Trophoblast cell (in vitro differentiated cells and primary cell): ENCODE results near the gene CARD19.

Source experiments
- DNase-seq, 2 donors: peaks; one replicate each; pipeline ENCODE4 v3.0.0-alpha.2; 2016
- H2AFZ ChIP-seq: 2 replicates; pipeline ENCODE4 v1.6.1; 2013; ENCODE audit warnings: low read length, moderate library complexity, mild to moderate bottlenecking; ENCODE audit not compliant: insufficient read depth, poor library complexity
- H2AK5ac ChIP-seq: 2 replicates; pipeline ENCODE4 v1.6.1; 2013; ENCODE audit warnings: mild to moderate bottlenecking, low read length
- H2BK120ac ChIP-seq: 2 replicates; pipeline ENCODE4 v1.6.1; 2013; ENCODE audit warnings: low read length, mild to moderate bottlenecking, moderate library complexity; ENCODE audit not compliant: insufficient read depth, poor library complexity
- H2BK12ac ChIP-seq: 2 replicates; pipeline ENCODE4 v1.6.1; 2013; ENCODE audit warnings: mild to moderate bottlenecking, low read length, moderate library complexity
- H2BK5ac ChIP-seq: 2 replicates; pipeline ENCODE4 v1.6.1; 2013; ENCODE audit warnings: low read length, low read depth, moderate library complexity, mild to moderate bottlenecking; ENCODE audit not compliant: poor library complexity
- H3K14ac ChIP-seq: 2 replicates; pipeline ENCODE4 v1.6.1; 2013; ENCODE audit warnings: mild to moderate bottlenecking, low read length
- H3K18ac ChIP-seq: 2 replicates; pipeline ENCODE4 v1.6.1; 2013; ENCODE audit warnings: mild to moderate bottlenecking, low read length
- H3K23ac ChIP-seq: 2 replicates; pipeline ENCODE4 v1.6.1; 2013; ENCODE audit warnings: low read length
- H3K27ac ChIP-seq: 2 replicates; pipeline ENCODE4 v1.5.1; 2013; ENCODE audit warnings: low read depth, mild to moderate bottlenecking, inconsistent platforms, low read length, moderate library complexity
- H3K27me3 ChIP-seq: 2 replicates; pipeline ENCODE4 v1.6.1; 2013; ENCODE audit warnings: inconsistent platforms, mild to moderate bottlenecking, low read length, moderate library complexity; ENCODE audit not compliant: insufficient read depth
- H3K36me3 ChIP-seq, 2 experiments: 1 replicate in 1 of 2; 2 replicates in 1 of 2; pipeline ENCODE4 v1.6.1; 2013; ENCODE audit warnings: low read length in 2 of 2, mild to moderate bottlenecking in 2 of 2, moderate library complexity in 1 of 2; ENCODE audit not compliant: insufficient read depth in 2 of 2, control insufficient read depth in 1 of 2
- H3K4ac ChIP-seq: 2 replicates; pipeline ENCODE4 v1.6.1; 2013; ENCODE audit warnings: low read depth, mild to moderate bottlenecking, low read length, moderate library complexity
- H3K4me1 ChIP-seq, 2 experiments: 1 replicate in 1 of 2; 2 replicates in 1 of 2; pipeline ENCODE4 v1.6.1; 2013; ENCODE audit warnings: low read length in 2 of 2, mild to moderate bottlenecking in 2 of 2, moderate library complexity in 1 of 2; ENCODE audit not compliant: insufficient read depth in 2 of 2, control insufficient read depth in 1 of 2
- H3K4me2 ChIP-seq: 2 replicates; pipeline ENCODE4 v1.6.1; 2013; ENCODE audit warnings: inconsistent platforms, mild to moderate bottlenecking, low read length, moderate library complexity
- H3K4me3 ChIP-seq: 2 replicates; pipeline ENCODE4 v1.5.1; 2013; ENCODE audit warnings: mild to moderate bottlenecking, low read depth, low read length, inconsistent platforms
- H3K79me1 ChIP-seq: one replicate; pipeline ENCODE4 v1.6.1; 2013; ENCODE audit warnings: low read length
- H3K79me2 ChIP-seq: 2 replicates; pipeline ENCODE4 v1.6.1; 2013; ENCODE audit warnings: low read length, mild to moderate bottlenecking; ENCODE audit not compliant: control insufficient read depth, insufficient read depth, poor library complexity
- H3K9ac ChIP-seq: 2 replicates; pipeline ENCODE4 v1.6.1; 2013; ENCODE audit warnings: mild to moderate bottlenecking, low read length
- H3K9me3 ChIP-seq: 2 replicates; pipeline ENCODE4 v1.6.1; 2013; ENCODE audit warnings: low read depth, mild to moderate bottlenecking, control low read depth, inconsistent platforms, low read length; ENCODE audit not compliant: insufficient read depth
- H4K12ac ChIP-seq: 2 replicates; pipeline ENCODE4 v1.6.1; 2013; ENCODE audit warnings: low read depth, mild to moderate bottlenecking, low read length, moderate library complexity
- H4K8ac ChIP-seq: 2 replicates; pipeline ENCODE4 v1.6.1; 2013; ENCODE audit warnings: low read depth, mild to moderate bottlenecking, low read length, moderate library complexity
- H4K91ac ChIP-seq: one replicate; pipeline ENCODE4 v1.6.1; 2013; ENCODE audit warnings: low read depth, mild to moderate bottlenecking, low read length, moderate library complexity
- WGBS: extraction: QIAGEN DNeasy Blood & Tissue Kit; methylation state at CpG from one replicate; pipeline ENCODE4 v1.1.7; 2013; ENCODE audit warnings: missing lambda C conversion rate; ENCODE audit not compliant: insufficient read length, insufficient coverage; ENCODE audit errors: extremely low coverage; 5-methylcytosine and 5-hydroxymethylcytosine counted together

The CARD19 gene

DNA sequence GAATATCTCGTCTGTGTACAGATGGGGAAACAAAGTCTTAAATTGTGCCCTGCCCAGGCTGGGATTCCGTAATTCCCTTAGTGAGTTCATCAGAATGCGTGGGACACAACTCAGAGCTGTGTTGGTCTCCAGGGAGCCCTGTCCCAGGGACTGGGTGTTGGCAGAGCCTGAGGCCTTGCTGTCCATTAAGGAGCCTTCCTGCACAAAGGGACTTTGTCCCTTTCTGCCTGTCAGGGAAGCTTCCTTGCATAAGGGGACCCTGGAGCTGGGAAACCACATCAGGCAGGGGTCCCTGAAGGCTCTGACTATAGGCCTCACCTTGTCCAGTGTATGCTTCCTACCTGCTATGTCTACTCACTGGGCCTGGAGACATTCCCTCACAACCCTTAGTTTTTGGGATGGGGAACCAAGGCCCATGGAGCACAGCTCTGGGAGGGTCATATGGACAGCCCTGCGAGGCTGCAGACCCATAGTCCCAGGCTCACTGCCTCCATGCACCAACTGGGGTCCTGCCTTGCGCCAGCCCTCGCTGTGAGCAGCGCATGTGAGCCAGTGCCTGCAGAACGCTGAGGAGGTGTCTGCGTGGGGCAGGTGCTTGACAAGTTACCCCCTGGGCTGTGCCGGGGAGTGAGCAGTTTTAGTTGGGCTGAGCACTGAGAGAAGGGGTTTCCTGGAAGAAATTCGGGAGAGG lies 1.6 kb downstream of the CARD19 start:
- Histone ChIP-seq H2AK5ac (no peak overlapping the region), H3K4me2 (no peak overlapping the region), H4K91ac (no peak overlapping the region), H2BK120ac (no peak overlapping the region), H3K9me3 (peaks cover 2% of the 10 kb centered on the region), H3K14ac (no peak overlapping the region), H3K9ac (no peak overlapping the region), H2BK5ac (no peak overlapping the region), H4K8ac (no peak overlapping the region), H2AFZ (no peak overlapping the region), H3K27ac (no peak overlapping the region), H3K4ac (no peak overlapping the region), H3K36me3 (no peaks in the 10 kb centered on the region), H2BK12ac (no peak overlapping the region), H3K79me2 (peaks cover 4% of the 10 kb centered on the region), H3K18ac (no peak overlapping the region), H3K4me3 (no peak overlapping the region), H3K27me3 (no peaks in the 10 kb centered on the region), H4K12ac (no peak overlapping the region), H3K23ac (no peak overlapping the region), H3K79me1 (peaks cover 13% of the 10 kb centered on the region), H3K4me1 (peaks cover 15 to 18% of the 10 kb centered on the region in 2 experiments)
- no peak for DNase-seq
- WGBS: no CpG with 5 or more reads among the region's 11 CpGs

DNA sequence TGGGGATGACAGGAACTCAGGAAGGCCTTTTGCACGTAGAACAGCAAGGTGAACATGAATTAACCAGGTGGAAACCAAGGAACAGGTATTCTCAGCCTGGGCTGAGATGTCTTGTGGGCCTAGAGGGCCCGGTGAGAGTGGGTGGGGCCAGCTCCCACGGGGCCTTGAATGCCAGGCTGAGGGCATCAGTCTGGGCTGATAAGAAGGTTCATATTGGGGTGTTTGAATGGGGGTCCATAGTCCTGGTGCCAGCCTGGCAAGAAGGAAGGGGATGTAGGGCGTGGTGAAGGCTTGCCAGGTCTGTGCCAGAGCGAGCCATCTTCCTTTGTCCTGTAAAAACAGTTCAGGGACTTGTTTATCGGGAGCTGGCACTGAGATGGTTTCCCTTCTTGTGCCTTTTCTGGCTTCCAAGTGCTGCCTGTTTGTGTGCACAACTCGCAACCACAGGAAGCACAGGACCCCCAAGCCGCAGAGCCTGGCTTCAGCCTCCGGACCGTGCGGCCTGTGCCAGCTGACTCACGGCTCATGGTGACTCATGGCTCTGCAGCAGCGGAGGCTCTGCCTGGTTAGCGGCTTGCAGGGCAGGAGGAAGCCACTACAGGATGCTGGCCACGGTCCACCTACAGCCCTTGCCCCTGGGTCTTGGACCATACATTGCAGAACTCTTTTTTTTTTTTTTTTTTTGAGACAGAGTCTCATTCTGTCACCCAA lies 2.4 kb downstream of the CARD19 start:
- no peak overlapping the region for H4K12ac ChIP-seq
- H3K18ac ChIP-seq: no peak overlapping the region
- H3K79me1 ChIP-seq: peaks cover 13% of the 10 kb centered on the region
- H2AK5ac ChIP-seq: no peak overlapping the region
- H3K36me3 ChIP-seq: no peaks in the 10 kb centered on the region
- no peak overlapping the region for H3K4ac ChIP-seq
- WGBS: no CpG with 5 or more reads among the region's 15 CpGs
- peaks cover 1% of the 10 kb centered on the region for H3K9me3 ChIP-seq
- H3K23ac ChIP-seq: no peak overlapping the region
- H3K4me2 ChIP-seq: no peak overlapping the region
- no peaks in the 10 kb centered on the region for H3K27me3 ChIP-seq
- no peak overlapping the region for H3K9ac ChIP-seq
- no peak overlapping the region for H3K4me3 ChIP-seq
- no peak overlapping the region for H2BK5ac ChIP-seq
- no peak overlapping the region for H3K14ac ChIP-seq
- no peak overlapping the region for H2BK12ac ChIP-seq
- H4K91ac ChIP-seq: no peak overlapping the region
- no peak overlapping the region for H2AFZ ChIP-seq
- H3K79me2 ChIP-seq: peaks cover 4% of the 10 kb centered on the region
- no peak overlapping the region for H3K27ac ChIP-seq
- no peak overlapping the region for H4K8ac ChIP-seq
- DNase-seq: peak; percentile 70 to 76
- peaks cover 15 to 18% of the 10 kb centered on the region in 2 experiments for H3K4me1 ChIP-seq
- no peak overlapping the region for H2BK120ac ChIP-seq

DNA sequence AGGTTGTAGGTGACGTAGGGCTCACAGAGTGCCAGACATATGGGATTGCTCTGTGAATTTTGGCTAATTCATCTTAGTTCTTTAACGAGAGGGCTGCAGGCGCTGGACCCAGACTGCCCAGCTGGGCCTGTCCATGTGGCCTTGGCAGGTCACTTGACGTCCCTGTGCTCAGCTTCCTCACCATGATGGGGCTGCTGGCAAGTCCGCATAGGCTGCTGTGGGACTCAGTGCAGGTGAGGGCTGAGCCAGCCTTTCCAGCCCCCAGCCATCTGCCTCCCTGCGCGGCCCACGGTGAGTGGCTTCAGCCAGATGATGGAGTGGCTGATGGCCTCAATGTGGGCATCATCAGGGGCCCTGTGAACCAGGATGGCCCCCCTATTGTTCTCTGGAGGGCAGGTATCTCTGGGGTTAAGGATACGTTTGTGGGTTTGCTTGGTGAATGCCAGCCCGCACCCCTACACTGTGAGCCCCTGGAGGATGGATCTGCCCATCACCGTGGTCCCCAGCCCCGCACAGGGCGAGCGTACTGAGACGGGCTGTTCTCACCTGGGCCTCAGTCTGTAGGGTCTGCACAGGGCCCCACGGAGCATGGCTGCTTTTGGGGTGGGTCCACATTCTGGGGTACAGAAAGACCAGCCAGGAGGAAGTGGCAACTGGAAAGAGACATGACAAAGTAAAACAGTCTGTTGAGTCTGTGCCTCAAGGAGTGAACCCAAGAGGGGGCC lies 3.7 kb downstream of the CARD19 start:
- Histone ChIP-seq H2BK5ac (no peak overlapping the region), H4K12ac (no peak overlapping the region), H4K8ac (no peak overlapping the region), H3K14ac (no peak overlapping the region), H3K4me1 (peaks cover 13 to 18% of the 10 kb centered on the region in 2 experiments), H2BK12ac (no peak overlapping the region), H3K4me2 (no peak overlapping the region), H3K79me2 (peaks cover 4% of the 10 kb centered on the region), H3K27me3 (no peaks in the 10 kb centered on the region), H3K79me1 (peaks cover 10% of the 10 kb centered on the region), H3K9ac (no peak overlapping the region), H2AFZ (no peak overlapping the region), H2AK5ac (no peak overlapping the region), H3K23ac (no peak overlapping the region), H4K91ac (no peak overlapping the region), H2BK120ac (no peak overlapping the region), H3K18ac (no peak overlapping the region), H3K27ac (no peak overlapping the region), H3K4me3 (no peak overlapping the region), H3K9me3 (peaks cover 1% of the 10 kb centered on the region), H3K4ac (no peak overlapping the region), H3K36me3 (no peaks in the 10 kb centered on the region)
- no peak for DNase-seq
- no CpG with 5 or more reads among the region's 16 CpGs for WGBS

DNA sequence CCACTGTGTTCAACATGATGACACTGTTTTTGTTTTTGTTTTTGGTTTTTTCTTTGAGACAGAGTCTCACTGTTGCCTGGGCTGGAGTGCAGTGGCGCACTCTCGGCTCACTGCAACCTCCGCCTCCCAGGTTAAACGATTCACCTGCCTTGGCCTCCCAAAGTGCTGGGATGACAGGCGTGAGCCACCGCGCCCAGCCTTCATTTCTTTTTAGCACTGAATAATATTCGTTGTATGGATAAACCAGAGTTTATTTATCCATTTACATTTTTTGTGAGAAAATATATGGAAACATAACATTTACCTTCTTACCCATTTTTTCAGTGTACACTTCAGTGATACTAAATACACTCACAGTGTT lies 4.2 kb downstream of the CARD19 start:
- whole genome bisulfite sequencing: no CpG with 5 or more reads among the region's 8 CpGs
- H2BK12ac ChIP-seq: no peak overlapping the region
- H3K9ac ChIP-seq: no peak overlapping the region

More for the DNA sequence above, 4.2 kb downstream of the CARD19 start:
- H3K4me2 ChIP-seq: no peak overlapping the region
- no peak overlapping the region for H3K27ac ChIP-seq
- H2AFZ ChIP-seq: no peak overlapping the region
- no peak overlapping the region for H3K18ac ChIP-seq
- no peak overlapping the region for H3K23ac ChIP-seq
- H3K79me1 ChIP-seq: peaks cover 5% of the 10 kb centered on the region
- no peak overlapping the region for H2BK120ac ChIP-seq
- peaks cover 8 to 15% of the 10 kb centered on the region in 2 experiments for H3K4me1 ChIP-seq
- H3K4ac ChIP-seq: no peak overlapping the region
- no peak overlapping the region for H3K14ac ChIP-seq
- no peak overlapping the region for H2AK5ac ChIP-seq
- no peak overlapping the region for H2BK5ac ChIP-seq
- H3K4me3 ChIP-seq: no peak overlapping the region
- no peaks in the 10 kb centered on the region for H3K36me3 ChIP-seq
- no peaks in the 10 kb centered on the region for H3K27me3 ChIP-seq
- no peak overlapping the region for H4K8ac ChIP-seq
- DNase-seq: no peak
- H4K91ac ChIP-seq: no peak overlapping the region
- H4K12ac ChIP-seq: no peak overlapping the region
- peaks cover 2% of the 10 kb centered on the region for H3K79me2 ChIP-seq
- H3K9me3 ChIP-seq: peaks cover 1% of the 10 kb centered on the region
